ENCODE data around the gene HLF.

DNA sequence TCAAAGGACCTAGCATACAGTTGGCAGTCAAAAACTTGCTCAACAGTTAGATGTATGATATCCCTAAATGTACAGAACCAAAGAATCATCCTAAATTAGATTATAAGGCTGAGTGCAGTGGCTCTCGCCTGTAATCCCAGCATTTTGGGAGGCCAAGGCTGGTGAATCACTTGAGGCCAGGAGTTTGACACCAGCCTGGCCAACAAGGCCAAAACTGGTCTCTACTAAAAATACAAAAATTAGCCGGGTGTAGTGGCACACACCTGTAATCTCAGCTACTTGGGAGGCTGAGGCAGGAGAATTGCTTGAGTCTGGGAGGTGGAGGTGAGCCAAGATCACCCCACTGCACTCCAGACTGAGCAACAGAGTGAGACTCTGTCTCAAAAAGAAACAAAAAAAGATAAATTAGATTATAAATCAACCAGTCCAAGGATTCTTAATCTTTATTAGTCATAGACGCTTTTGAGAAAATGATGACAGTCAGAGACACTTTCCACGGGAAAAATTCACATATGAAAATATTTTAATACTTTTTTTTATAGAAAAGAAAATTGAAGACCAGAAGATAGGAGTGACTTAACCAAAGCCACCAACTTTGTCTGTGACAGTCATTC lies 79.2 kb downstream of the HLF start:
- TF ChIP-seq RAD21 (IDR thresholded peaks at IDR 0.05; ENCODE audit: low read depth), result no peak
- TF ChIP-seq REST (IDR thresholded peaks at IDR 0.05; ENCODE audit: low read depth), result no peak
- no peak for TF ChIP-seq TCF12 (IDR thresholded peaks at IDR 0.05; ENCODE audit: low read depth)
- no peak for TF ChIP-seq EGR1 (IDR thresholded peaks at IDR 0.05)
- no peak for TF ChIP-seq YY1 (IDR thresholded peaks at IDR 0.05; ENCODE audit: low read depth)
- no peak for TF ChIP-seq TAF1 (IDR thresholded peaks at IDR 0.05; ENCODE audit: low read depth)
- no peak for TF ChIP-seq ZBTB7A (IDR thresholded peaks at IDR 0.05; ENCODE audit: low read depth)
